ENCODE results near the gene TMEM178A. TPM values are rescaled to one million over a fixed set of nuclear protein-coding genes. Genes with fewer than 3 reads are reported as not detected.
"Not testable (repeated sequence)": the region's sequence is repeated elsewhere in the genome, so short reads cannot be mapped to it uniquely, and the experiment has no call there.

TMEM178A gene
- polyA plus RNA-seq, 2 of the 4 experiments (the other 2 are of a cell fraction), result 0.13 to 0.87 TPM

GRCh38 chr2:39648580-39648979 is 17.1 kb upstream of the TMEM178A start:
- H3K4me3 ChIP-seq, result no peak overlapping the region
- H3K4me1 ChIP-seq, result no peaks in the 10 kb centered on the region
- DNase-seq (ENCODE audit: low read depth in 1 of 2, low spot score in 1 of 2), result no peak
- ChIA-PET POLR2A (no interaction called here), CTCF (interaction anchor here (0.6 to 1.5 kb wide), 3 partner anchors 15 to 188 kb away, joined by 3 to 4 read pairs (median 4); no protein-coding TSS in a partner anchor)
- no peak overlapping the region for H3K27ac ChIP-seq
- no peak for FAIRE-seq
- TF ChIP-seq EHMT2 (IDR thresholded peaks at IDR 0.05; ENCODE audit: low read depth) (no peak), EHF (CRISPR knock-in tag; IDR thresholded peaks at IDR 0.05) (no peak), RAD21 (conservative IDR thresholded peaks at IDR 0.05 in 1 of 2, IDR thresholded peaks at IDR 0.05 in 1 of 2) (no peak), MAFK (IDR thresholded peaks at IDR 0.05; ENCODE audit: partially characterized antibody) (peak; percentile 15), HDAC2 (IDR thresholded peaks at IDR 0.05) (no peak), FOSB (CRISPR knock-in tag; IDR thresholded peaks at IDR 0.05) (no peak)
- no peak for ATAC-seq
- no peak overlapping the region for H3K4me2 ChIP-seq
- no peaks in the 10 kb centered on the region for H3K9me3 ChIP-seq

DNA sequence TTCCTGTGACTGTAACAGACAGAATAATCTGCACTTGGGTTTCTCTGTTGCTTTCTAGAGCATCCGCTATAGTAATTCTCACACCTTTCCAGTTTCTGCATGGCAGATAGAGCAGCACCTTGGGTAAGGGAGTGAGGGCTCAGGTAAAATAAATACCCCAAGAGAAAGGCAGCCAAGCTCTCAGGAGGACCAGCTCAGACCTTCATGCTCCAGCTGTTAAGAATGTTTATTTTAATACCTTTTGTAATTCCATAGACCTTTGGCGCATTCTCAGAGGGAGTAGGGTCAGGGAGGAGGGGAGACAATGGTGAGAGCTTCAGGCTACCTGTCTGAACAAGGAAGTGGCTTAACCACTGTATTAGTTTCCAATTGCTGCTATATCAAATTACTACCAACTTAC is 16.2 kb upstream of the TMEM178A start:
- Histone ChIP-seq H3K4me2 (no peak overlapping the region), H3K9me3 (peaks cover 2% of the 10 kb centered on the region; the same call in 2 of the 3 replicates), H3K4me1 (no peaks in the 10 kb centered on the region), H3K4me3 (no peak overlapping the region), H3K27ac (no peak overlapping the region)
- WGBS (ENCODE audit: missing lambda C conversion rate), result 89% methylated on average over 2 of the region's 2 CpGs
- no peak for FAIRE-seq
- TF ChIP-seq, protein P1, sequence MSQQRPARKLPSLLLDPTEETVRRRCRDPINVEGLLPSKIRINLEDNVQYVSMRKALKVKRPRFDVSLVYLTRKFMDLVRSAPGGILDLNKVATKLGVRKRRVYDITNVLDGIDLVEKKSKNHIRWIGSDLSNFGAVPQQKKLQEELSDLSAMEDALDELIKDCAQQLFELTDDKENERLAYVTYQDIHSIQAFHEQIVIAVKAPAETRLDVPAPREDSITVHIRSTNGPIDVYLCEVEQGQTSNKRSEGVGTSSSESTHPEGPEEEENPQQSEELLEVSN (IDR thresholded peaks at IDR 0.05; ENCODE audit: borderline replicate concordance, low read depth), result no peak
- no peak for TF ChIP-seq FOSL2 (IDR thresholded peaks at IDR 0.05)
- no peak for TF ChIP-seq FOSL2 (CRISPR knock-in tag; IDR thresholded peaks at IDR 0.05)
- no peak for TF ChIP-seq CHD2 (IDR thresholded peaks at IDR 0.05; ENCODE audit: low read length, partially characterized antibody)
- ATAC-seq, result no peak
- ChIA-PET POLR2A (no interaction called here), CTCF (no interaction called here)
- no peak for DNase-seq (ENCODE audit: low read depth in 1 of 2, low spot score in 1 of 2)

DNA sequence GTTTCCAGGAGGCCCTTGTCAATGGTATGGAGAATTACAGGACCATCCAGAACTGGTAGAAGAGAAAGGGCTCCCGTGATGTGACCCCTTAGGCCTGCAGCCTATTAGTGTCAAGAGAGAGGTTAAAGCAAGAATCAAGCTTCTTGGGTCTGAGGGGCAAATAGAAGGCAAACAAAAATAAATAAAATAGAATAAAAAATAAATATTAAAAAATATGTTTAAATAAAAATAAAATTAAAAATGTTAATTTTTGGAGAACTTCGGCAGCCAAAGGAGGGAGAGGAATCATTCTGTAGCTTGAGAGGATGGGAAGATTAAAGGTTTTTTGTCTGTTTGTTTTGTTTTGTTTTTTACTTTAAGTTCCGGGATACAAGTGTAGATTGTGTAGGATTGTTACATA is 15.2 kb upstream of the TMEM178A start:
- DNase-seq (ENCODE audit: low read depth in 1 of 2, low spot score in 1 of 2) (no peak), FAIRE-seq (no peak), ATAC-seq (no peak)
- WGBS (ENCODE audit: missing lambda C conversion rate), result 87% methylated on average over 3 of the region's 3 CpGs
- Histone ChIP-seq H3K4me1 (no peaks in the 10 kb centered on the region), H3K27ac (no peak overlapping the region), H3K9me3 (peaks cover 11% of the 10 kb centered on the region; the same call in 2 of the 3 replicates), H3K4me2 (no peak overlapping the region), H3K4me3 (no peak overlapping the region)
- ChIA-PET POLR2A (no interaction called here), CTCF (interaction anchor here (1.3 kb wide), 1 partner anchor 46 kb away, joined by 3 read pairs; no protein-coding TSS in a partner anchor)
- TF ChIP-seq RAD21 (conservative IDR thresholded peaks at IDR 0.05 in 1 of 2, IDR thresholded peaks at IDR 0.05 in 1 of 2), result no peak
- no peak for TF ChIP-seq ZFP36 (IDR thresholded peaks at IDR 0.05; ENCODE audit: borderline replicate concordance, partially characterized antibody)
- TF ChIP-seq TFCP2L1 (CRISPR knock-in tag; IDR thresholded peaks at IDR 0.05), result no peak

- POLR2A ChIA-PET; H3K4me3 ChIP-seq; H3K4me2 ChIP-seq; H3K27ac ChIP-seq; ATAC-seq; CTCF ChIA-PET; DNase-seq (ENCODE audit: low read depth in 1 of 2, low spot score in 1 of 2); FAIRE-seq; H3K4me1 ChIP-seq: not testable (repeated sequence)
- WGBS (ENCODE audit: missing lambda C conversion rate), result 50% methylated on average over 2 of the region's 2 CpGs
- peaks cover 13% of the 10 kb centered on the region; the same call in 2 of the 3 replicates for H3K9me3 ChIP-seq
Observed at GRCh38 chr2:39656215-39656614, 9.5 kb upstream of the TMEM178A start.

- 60% methylated on average over 7 of the region's 7 CpGs for WGBS (ENCODE audit: missing lambda C conversion rate)
- no peak overlapping the region for H3K27ac ChIP-seq
- CTCF ChIA-PET, result interaction anchor here (1.2 kb wide), 1 partner anchor 63 kb away, joined by 3 read pairs; no protein-coding TSS in a partner anchor
- H3K4me3 ChIP-seq, result no peak overlapping the region
- no peak overlapping the region for H3K4me2 ChIP-seq
- DNase-seq (ENCODE audit: low read depth in 1 of 2, low spot score in 1 of 2) (no peak), FAIRE-seq (no peak), ATAC-seq (no peak)
- TF ChIP-seq EP300 (IDR thresholded peaks at IDR 0.05), result no peak
- no peak for TF ChIP-seq KDM5A (IDR thresholded peaks at IDR 0.05)
- no peak for TF ChIP-seq EHF (CRISPR knock-in tag; IDR thresholded peaks at IDR 0.05)
- TF ChIP-seq ZSCAN20 (CRISPR knock-in tag; IDR thresholded peaks at IDR 0.05), result no peak
- TF ChIP-seq PHF8 (IDR thresholded peaks at IDR 0.05; ENCODE audit: borderline replicate concordance, low read depth), result no peak
- TF ChIP-seq TP53 (CRISPR knock-in tag; IDR thresholded peaks at IDR 0.05), result no peak
- TF ChIP-seq POLR2A (IDR thresholded peaks at IDR 0.05; ENCODE audit: low read length), result no peak
- no peak for TF ChIP-seq RFX5 (IDR thresholded peaks at IDR 0.05)
- TF ChIP-seq CBX8 (IDR thresholded peaks at IDR 0.05), result no peak
- no peak for TF ChIP-seq NR3C1 (IDR thresholded peaks at IDR 0.05)
- no peak for TF ChIP-seq POLR2AphosphoS2 (conservative IDR thresholded peaks at IDR 0.05; ENCODE audit: low read length)
- TF ChIP-seq CEBPB (IDR thresholded peaks at IDR 0.05), result no peak
- no peak for TF ChIP-seq JUN (IDR thresholded peaks at IDR 0.05)
- TF ChIP-seq JUNB (IDR thresholded peaks at IDR 0.05), result no peak
- TF ChIP-seq FOSL2 (IDR thresholded peaks at IDR 0.05), result no peak
- TF ChIP-seq FOSL2 (CRISPR knock-in tag; IDR thresholded peaks at IDR 0.05), result no peak
- no peak for TF ChIP-seq ZNF302 (CRISPR knock-in tag; IDR thresholded peaks at IDR 0.05)
- TF ChIP-seq, protein P2, sequence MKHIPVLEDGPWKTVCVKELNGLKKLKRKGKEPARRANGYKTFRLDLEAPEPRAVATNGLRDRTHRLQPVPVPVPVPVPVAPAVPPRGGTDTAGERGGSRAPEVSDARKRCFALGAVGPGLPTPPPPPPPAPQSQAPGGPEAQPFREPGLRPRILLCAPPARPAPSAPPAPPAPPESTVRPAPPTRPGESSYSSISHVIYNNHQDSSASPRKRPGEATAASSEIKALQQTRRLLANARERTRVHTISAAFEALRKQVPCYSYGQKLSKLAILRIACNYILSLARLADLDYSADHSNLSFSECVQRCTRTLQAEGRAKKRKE (CRISPR knock-in tag; IDR thresholded peaks at IDR 0.05; ENCODE audit: low read depth), result no peak
- no peaks in the 10 kb centered on the region for H3K4me1 ChIP-seq
- POLR2A ChIA-PET, result no interaction called here
- peaks cover 13% of the 10 kb centered on the region; the same call in 2 of the 3 replicates for H3K9me3 ChIP-seq
Observed at GRCh38 chr2:39657287-39657937, 8.3 kb upstream of the TMEM178A start.
